Measurements from ENCODE around the gene CPN1. TPM values are rescaled to one million over a fixed set of nuclear protein-coding genes. Genes with fewer than 3 reads are reported as not detected.

Gene CPN1
- total and polyA plus RNA-seq, 2 of the 8 experiments (the other 6 are each of a cell fraction or from before 2014, with no cell fraction given): 0.15 to 0.20 TPM

DNA sequence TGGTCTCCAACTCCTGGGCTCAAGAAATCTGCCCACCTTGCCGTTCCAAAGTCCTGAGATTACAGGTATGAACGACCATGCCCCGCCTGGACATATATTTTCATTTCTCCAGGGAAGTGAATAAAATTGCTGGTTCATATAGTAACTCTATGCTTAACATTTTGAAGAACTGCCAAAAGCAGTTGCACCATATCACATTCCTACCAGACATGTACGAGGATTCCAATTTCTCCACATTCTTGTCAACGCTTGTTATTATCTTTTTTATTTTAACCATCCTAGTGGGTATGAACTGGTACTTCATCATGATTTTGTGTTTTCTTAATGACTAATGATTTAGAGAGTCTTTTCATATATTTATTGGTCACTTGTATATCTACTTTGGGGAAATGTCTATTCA is 21.9 kb upstream of the CPN1 start (continued):
- TF ChIP-seq, protein P1, sequence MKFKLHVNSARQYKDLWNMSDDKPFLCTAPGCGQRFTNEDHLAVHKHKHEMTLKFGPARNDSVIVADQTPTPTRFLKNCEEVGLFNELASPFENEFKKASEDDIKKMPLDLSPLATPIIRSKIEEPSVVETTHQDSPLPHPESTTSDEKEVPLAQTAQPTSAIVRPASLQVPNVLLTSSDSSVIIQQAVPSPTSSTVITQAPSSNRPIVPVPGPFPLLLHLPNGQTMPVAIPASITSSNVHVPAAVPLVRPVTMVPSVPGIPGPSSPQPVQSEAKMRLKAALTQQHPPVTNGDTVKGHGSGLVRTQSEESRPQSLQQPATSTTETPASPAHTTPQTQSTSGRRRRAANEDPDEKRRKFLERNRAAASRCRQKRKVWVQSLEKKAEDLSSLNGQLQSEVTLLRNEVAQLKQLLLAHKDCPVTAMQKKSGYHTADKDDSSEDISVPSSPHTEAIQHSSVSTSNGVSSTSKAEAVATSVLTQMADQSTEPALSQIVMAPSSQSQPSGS (IDR thresholded peaks at IDR 0.05; ENCODE audit: low read length): no peak
- TF ChIP-seq SRF (IDR thresholded peaks at IDR 0.05; ENCODE audit: low read depth, low read length): no peak
- TF ChIP-seq, protein P2, sequence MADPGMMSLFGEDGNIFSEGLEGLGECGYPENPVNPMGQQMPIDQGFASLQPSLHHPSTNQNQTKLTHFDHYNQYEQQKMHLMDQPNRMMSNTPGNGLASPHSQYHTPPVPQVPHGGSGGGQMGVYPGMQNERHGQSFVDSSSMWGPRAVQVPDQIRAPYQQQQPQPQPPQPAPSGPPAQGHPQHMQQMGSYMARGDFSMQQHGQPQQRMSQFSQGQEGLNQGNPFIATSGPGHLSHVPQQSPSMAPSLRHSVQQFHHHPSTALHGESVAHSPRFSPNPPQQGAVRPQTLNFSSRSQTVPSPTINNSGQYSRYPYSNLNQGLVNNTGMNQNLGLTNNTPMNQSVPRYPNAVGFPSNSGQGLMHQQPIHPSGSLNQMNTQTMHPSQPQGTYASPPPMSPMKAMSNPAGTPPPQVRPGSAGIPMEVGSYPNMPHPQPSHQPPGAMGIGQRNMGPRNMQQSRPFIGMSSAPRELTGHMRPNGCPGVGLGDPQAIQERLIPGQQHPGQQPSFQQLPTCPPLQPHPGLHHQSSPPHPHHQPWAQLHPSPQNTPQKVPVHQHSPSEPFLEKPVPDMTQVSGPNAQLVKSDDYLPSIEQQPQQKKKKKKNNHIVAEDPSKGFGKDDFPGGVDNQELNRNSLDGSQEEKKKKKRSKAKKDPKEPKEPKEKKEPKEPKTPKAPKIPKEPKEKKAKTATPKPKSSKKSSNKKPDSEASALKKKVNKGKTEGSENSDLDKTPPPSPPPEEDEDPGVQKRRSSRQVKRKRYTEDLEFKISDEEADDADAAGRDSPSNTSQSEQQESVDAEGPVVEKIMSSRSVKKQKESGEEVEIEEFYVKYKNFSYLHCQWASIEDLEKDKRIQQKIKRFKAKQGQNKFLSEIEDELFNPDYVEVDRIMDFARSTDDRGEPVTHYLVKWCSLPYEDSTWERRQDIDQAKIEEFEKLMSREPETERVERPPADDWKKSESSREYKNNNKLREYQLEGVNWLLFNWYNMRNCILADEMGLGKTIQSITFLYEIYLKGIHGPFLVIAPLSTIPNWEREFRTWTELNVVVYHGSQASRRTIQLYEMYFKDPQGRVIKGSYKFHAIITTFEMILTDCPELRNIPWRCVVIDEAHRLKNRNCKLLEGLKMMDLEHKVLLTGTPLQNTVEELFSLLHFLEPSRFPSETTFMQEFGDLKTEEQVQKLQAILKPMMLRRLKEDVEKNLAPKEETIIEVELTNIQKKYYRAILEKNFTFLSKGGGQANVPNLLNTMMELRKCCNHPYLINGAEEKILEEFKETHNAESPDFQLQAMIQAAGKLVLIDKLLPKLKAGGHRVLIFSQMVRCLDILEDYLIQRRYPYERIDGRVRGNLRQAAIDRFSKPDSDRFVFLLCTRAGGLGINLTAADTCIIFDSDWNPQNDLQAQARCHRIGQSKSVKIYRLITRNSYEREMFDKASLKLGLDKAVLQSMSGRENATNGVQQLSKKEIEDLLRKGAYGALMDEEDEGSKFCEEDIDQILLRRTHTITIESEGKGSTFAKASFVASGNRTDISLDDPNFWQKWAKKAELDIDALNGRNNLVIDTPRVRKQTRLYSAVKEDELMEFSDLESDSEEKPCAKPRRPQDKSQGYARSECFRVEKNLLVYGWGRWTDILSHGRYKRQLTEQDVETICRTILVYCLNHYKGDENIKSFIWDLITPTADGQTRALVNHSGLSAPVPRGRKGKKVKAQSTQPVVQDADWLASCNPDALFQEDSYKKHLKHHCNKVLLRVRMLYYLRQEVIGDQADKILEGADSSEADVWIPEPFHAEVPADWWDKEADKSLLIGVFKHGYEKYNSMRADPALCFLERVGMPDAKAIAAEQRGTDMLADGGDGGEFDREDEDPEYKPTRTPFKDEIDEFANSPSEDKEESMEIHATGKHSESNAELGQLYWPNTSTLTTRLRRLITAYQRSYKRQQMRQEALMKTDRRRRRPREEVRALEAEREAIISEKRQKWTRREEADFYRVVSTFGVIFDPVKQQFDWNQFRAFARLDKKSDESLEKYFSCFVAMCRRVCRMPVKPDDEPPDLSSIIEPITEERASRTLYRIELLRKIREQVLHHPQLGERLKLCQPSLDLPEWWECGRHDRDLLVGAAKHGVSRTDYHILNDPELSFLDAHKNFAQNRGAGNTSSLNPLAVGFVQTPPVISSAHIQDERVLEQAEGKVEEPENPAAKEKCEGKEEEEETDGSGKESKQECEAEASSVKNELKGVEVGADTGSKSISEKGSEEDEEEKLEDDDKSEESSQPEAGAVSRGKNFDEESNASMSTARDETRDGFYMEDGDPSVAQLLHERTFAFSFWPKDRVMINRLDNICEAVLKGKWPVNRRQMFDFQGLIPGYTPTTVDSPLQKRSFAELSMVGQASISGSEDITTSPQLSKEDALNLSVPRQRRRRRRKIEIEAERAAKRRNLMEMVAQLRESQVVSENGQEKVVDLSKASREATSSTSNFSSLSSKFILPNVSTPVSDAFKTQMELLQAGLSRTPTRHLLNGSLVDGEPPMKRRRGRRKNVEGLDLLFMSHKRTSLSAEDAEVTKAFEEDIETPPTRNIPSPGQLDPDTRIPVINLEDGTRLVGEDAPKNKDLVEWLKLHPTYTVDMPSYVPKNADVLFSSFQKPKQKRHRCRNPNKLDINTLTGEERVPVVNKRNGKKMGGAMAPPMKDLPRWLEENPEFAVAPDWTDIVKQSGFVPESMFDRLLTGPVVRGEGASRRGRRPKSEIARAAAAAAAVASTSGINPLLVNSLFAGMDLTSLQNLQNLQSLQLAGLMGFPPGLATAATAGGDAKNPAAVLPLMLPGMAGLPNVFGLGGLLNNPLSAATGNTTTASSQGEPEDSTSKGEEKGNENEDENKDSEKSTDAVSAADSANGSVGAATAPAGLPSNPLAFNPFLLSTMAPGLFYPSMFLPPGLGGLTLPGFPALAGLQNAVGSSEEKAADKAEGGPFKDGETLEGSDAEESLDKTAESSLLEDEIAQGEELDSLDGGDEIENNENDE (IDR thresholded peaks at IDR 0.05; ENCODE audit: insufficient replicate concordance, low read length): no peak
- TF ChIP-seq ZNF274 (IDR thresholded peaks at IDR 0.05; ENCODE audit: borderline replicate concordance, extremely low read depth, low read length): no peak
- TF ChIP-seq GABPA (IDR thresholded peaks at IDR 0.05; ENCODE audit: borderline replicate concordance, insufficient read depth, low read length): no peak
- no peak for TF ChIP-seq HDAC2 (IDR thresholded peaks at IDR 0.05; ENCODE audit: borderline replicate concordance in 1 of 2, low read depth in 2 of 2, low read length in 2 of 2)
- no peak for TF ChIP-seq CTBP2 (IDR thresholded peaks at IDR 0.05; ENCODE audit: borderline replicate concordance, insufficient read depth, insufficient read length, low read length)
